GM21515 (cell line): ENCODE data around the gene AOPEP.

ENCODE experiments used
- ATAC-seq: cut with Tn5 transposase; IDR thresholded peaks from one replicate; pipeline ENCODE4 v1.9.1; 2021; ENCODE audit not compliant: unreplicated experiment

Gene AOPEP

GRCh38 chr9:94726495-94727191, at the start of gene AOPEP:
AOPEP (plus strand) TSS chr9:94726699; CDS start chr9:94759784, 33,085 bp downstream.
- ATAC-seq: peak; percentile 97

- no peak for ATAC-seq
Observed at GRCh38 chr9:94677929-94678328, 48.6 kb upstream of the AOPEP start.

- ATAC-seq: no peak
Observed at GRCh38 chr9:94679587-94679986, 46.9 kb upstream of the AOPEP start.

GRCh38 chr9:94680020-94680419, 46.5 kb upstream of the AOPEP start:
- ATAC-seq: no peak

GRCh38 chr9:94680621-94681020, 45.9 kb upstream of the AOPEP start:
- no peak for ATAC-seq

GRCh38 chr9:94681508-94681907, 45.0 kb upstream of the AOPEP start:
- no peak for ATAC-seq

- no peak for ATAC-seq
Observed at GRCh38 chr9:94685359-94685758, 41.1 kb upstream of the AOPEP start.

- no peak for ATAC-seq
Observed at GRCh38 chr9:94687451-94687850, 39.0 kb upstream of the AOPEP start.

GRCh38 chr9:94690344-94690743, 36.2 kb upstream of the AOPEP start:
- no peak for ATAC-seq

- ATAC-seq: no peak
Observed at GRCh38 chr9:94692601-94693000, 33.9 kb upstream of the AOPEP start.

- ATAC-seq: no peak
Observed at GRCh38 chr9:94693485-94694204, 32.9 kb upstream of the AOPEP start.

GRCh38 chr9:94696545-94696944, 30.0 kb upstream of the AOPEP start:
- no peak for ATAC-seq

- ATAC-seq: no peak
Observed at GRCh38 chr9:94697972-94698581, 28.4 kb upstream of the AOPEP start.

GRCh38 chr9:94699715-94700373, 26.7 kb upstream of the AOPEP start:
- no peak for ATAC-seq

- no peak for ATAC-seq
Observed at GRCh38 chr9:94700445-94700844, 26.1 kb upstream of the AOPEP start.

- ATAC-seq: no peak
Observed at GRCh38 chr9:94703488-94704140, 22.9 kb upstream of the AOPEP start.

GRCh38 chr9:94705162-94705702, 21.3 kb upstream of the AOPEP start:
- ATAC-seq: no peak

GRCh38 chr9:94706922-94707321, 19.6 kb upstream of the AOPEP start:
- ATAC-seq: no peak

GRCh38 chr9:94713436-94714215, 12.9 kb upstream of the AOPEP start:
- no peak for ATAC-seq

GRCh38 chr9:94714494-94714893, 12.0 kb upstream of the AOPEP start:
- ATAC-seq: no peak
